ENCODE measurements around the gene MACROD2.

- no peak for TF ChIP-seq CTCF (conservative IDR thresholded peaks at IDR 0.05 in 1 of 2, IDR thresholded peaks at IDR 0.05 in 1 of 2; ENCODE audit: extremely low read depth in 1 of 2, insufficient read depth in 1 of 2, low read depth in 1 of 2, low read length in 2 of 2)
- TF ChIP-seq EZH2 (IDR thresholded peaks at IDR 0.05; ENCODE audit: borderline replicate concordance, low read length) = no peak
Observed at GRCh38 chr20:16036331-16036730, 2041.0 kb downstream of the MACROD2 start.

Measured in mammary epithelial cell (primary cell).